BJ (cell line): Measurements from ENCODE around the gene TMEM53. TPM values are rescaled to one million over a fixed set of nuclear protein-coding genes. Genes with fewer than 3 reads are reported as not detected.

ENCODE experiments used
- CTCF ChIA-PET: fragments of 350-600 bp; formaldehyde crosslinking; extraction: SDS; loops from one replicate; lab custom pipeline; 2021; ENCODE audit warnings: antibody characterized with exemption, inconsistent platforms; lab: Yijun Ruan, JAX
- POLR2A ChIA-PET: fragments of 300-600 bp; sonication (Branson Sonifier 250); formaldehyde crosslinking; extraction: SDS; loops from one replicate; lab custom pipeline; 2021; ENCODE audit warnings: antibody characterized with exemption; lab: Charles Lee
- DNase-seq: peaks from one replicate; pipeline ENCODE4 v3.0.0-alpha.2; 2011; ENCODE audit warnings: low read depth
- H3K27me3 ChIP-seq: 2 replicates; pipeline ENCODE4 v1.6.0; 2011; ENCODE audit warnings: low read length; ENCODE audit not compliant: control insufficient read depth, insufficient read depth
- H3K36me3 ChIP-seq: 2 replicates; pipeline ENCODE4 v1.5.1; 2011; ENCODE audit warnings: low read length; ENCODE audit not compliant: control insufficient read depth, insufficient read depth
- H3K4me3 ChIP-seq: 2 replicates; pipeline ENCODE4 v1.5.1; 2011; ENCODE audit warnings: low read depth, mild to moderate bottlenecking, control low read depth, low read length
- polyA plus RNA-seq: library from polyadenylated mRNA; depleted of rRNA; stranded (reverse); fragments of >200 nt; gene quantifications from 2 replicates; pipeline ENCODE4 v1.2.3, GENCODE V29; 2011
- TF ChIP-seq, protein P1 (sequence below): IDR thresholded peaks from 2 replicates; pipeline ENCODE4 v1.5.1; 2011; ENCODE audit warnings: low read depth, mild to moderate bottlenecking, control low read depth, inconsistent platforms, low read length, moderate library complexity; ENCODE audit not compliant: insufficient read depth

The TMEM53 gene
- polyA plus RNA-seq, 1 experiment: 12.1 TPM

DNA sequence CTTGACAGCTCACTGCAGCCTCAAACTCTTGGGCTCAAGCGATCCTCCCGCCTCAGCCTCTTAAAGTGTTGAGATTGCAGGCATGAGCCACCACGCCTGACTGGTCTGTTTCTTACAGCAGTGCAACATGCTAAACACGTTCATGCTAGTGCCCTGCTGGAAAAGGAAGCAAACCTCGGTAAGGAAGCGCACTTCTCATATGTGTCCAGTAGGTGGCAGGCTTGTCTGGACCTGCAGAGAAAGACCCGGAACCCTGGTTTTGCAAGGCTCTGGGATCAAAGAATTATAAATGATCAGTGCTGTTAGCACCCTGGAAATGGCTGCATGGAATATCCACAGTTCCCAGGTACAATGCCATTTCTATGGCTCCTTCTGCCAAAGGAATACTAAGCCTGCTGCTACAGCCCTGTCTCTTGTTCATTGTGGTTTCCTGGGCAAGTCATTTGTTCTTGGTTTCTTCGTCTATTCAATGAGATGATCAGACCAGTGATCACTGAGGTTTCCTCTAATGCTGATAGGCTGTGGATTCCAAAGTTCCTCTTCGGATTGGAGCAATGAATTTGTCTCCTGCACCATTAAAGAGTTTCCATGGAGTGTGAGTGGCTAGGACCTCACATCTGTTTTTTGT lies 40.8 kb upstream of the TMEM53 start:
- ChIA-PET CTCF (interaction anchor here (0.7 to 1.3 kb wide), 9 partner anchors 10 to 914 kb away, joined by 3 to 5 read pairs (median 3); no protein-coding TSS in a partner anchor), POLR2A (no interaction called here)
- Histone ChIP-seq H3K36me3 (no peaks in the 10 kb centered on the region), H3K27me3 (peaks cover 5% of the 10 kb centered on the region; the same call in 1 of the 2 replicates), H3K4me3 (no peak overlapping the region)
- TF ChIP-seq, protein P1, sequence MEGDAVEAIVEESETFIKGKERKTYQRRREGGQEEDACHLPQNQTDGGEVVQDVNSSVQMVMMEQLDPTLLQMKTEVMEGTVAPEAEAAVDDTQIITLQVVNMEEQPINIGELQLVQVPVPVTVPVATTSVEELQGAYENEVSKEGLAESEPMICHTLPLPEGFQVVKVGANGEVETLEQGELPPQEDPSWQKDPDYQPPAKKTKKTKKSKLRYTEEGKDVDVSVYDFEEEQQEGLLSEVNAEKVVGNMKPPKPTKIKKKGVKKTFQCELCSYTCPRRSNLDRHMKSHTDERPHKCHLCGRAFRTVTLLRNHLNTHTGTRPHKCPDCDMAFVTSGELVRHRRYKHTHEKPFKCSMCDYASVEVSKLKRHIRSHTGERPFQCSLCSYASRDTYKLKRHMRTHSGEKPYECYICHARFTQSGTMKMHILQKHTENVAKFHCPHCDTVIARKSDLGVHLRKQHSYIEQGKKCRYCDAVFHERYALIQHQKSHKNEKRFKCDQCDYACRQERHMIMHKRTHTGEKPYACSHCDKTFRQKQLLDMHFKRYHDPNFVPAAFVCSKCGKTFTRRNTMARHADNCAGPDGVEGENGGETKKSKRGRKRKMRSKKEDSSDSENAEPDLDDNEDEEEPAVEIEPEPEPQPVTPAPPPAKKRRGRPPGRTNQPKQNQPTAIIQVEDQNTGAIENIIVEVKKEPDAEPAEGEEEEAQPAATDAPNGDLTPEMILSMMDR: peak; percentile 96
- DNase-seq: no peak

DNA sequence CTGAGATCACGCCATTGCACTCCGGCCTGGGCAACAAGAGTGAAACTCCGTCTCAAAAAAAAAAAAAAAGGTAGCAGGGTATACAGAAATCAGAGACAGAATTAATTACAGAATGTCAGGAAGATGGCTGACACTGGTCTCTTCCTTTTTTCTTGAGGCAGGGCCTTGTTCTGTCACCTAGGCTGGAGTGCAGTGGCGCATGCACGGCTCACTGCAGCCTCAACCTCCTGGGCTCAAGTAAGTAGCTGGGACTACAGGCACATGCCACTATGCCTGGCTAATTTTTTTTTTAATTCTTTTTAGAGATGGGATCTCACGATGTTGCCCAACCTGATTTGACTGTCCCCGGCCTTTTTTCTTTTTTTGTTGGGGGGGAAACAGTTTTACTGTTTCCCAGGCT lies 40.3 kb upstream of the TMEM53 start:
- POLR2A ChIA-PET: no interaction called here
- H3K36me3 ChIP-seq: no peaks in the 10 kb centered on the region
- H3K27me3 ChIP-seq: peaks cover 5% of the 10 kb centered on the region; the same call in 1 of the 2 replicates
- no peak for DNase-seq
- TF ChIP-seq, protein P1: no peak
- CTCF ChIA-PET: interaction anchor here (0.7 to 1.3 kb wide), 7 partner anchors 12 to 914 kb away, joined by 3 to 5 read pairs (median 3); no protein-coding TSS in a partner anchor
- no peak overlapping the region for H3K4me3 ChIP-seq

DNA sequence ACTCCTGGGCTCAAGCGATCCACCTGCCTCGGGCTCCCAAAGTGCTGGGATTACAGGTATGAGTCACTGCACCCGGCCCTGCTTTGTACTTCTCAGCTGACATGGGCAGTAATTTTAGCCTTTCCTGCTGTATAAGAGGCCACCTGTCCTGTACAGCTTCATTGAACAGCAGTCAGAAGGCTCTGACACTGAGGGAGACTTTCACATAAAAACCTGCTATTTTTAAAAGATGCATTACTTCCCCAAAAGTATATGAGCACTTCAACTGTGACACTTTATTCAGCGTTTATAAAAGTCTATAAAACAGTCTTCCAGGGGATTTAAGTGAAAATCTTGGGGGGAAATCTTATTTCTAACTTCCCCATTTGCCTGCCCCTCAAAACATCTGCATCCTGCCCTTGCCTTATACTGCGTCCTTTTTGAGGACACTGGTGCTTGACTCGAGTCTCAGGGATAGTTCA lies 39.1 kb upstream of the TMEM53 start:
- DNase-seq: no peak
- CTCF ChIA-PET: interaction anchor here (0.5 to 2.3 kb wide), 3 partner anchors 15 to 1455 kb away, joined by 3 to 10 read pairs (median 5); partner anchors contain the start of gene RNU5D-1
- peaks cover 5% of the 10 kb centered on the region; the same call in 1 of the 2 replicates for H3K27me3 ChIP-seq
- no peaks in the 10 kb centered on the region for H3K36me3 ChIP-seq
- H3K4me3 ChIP-seq: no peak overlapping the region
- POLR2A ChIA-PET: no interaction called here
- TF ChIP-seq, protein P1: no peak

DNA sequence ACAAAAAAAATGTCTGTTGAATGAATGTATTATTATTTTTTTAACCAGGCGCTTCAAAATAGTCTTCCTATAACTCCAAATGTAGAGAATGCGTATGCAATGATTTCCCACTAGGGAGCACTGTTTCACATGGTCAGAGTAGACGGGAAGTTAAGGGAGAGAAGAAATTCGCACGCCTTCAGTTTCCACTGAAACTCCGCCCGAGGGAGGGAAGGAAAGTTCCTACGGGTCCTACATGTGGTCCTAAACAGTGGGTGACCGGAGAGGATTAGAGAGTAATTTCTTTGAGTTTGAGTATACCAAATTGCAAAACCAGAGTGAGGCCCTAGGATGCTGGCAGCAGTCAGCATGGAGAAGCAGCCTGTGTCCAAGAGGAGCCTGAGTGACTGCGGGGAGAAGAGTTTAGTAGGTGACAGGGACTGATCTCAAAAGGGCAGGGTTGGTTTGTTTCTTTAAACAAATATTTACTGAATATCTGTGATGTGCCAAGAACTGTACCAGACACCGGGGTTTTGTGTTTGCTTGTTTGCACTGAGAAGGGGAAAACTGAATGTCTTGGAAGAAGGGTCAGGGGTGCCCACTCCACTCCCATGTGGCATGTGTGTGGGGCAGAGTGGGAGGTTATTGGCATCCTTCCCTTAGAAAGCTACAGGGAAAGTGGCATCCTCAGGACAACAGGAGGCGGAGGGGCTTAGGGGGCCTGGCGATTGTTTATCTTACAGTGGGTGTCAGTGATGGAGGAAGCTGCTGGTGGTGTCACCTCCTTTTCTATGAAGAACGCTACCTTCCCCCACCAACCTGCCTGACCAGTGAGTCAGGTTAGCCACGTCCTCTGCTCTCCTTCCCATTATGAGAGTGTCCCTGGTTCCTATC lies 33.9 kb upstream of the TMEM53 start:
- H3K36me3 ChIP-seq: no peaks in the 10 kb centered on the region
- TF ChIP-seq, protein P1: peak; percentile 63
- no peak for DNase-seq
- POLR2A ChIA-PET: no interaction called here
- H3K4me3 ChIP-seq: no peak overlapping the region
- no peaks in the 10 kb centered on the region for H3K27me3 ChIP-seq
- CTCF ChIA-PET: interaction anchor here (0.8 to 2.0 kb wide), 6 partner anchors 12 to 38 kb away, joined by 3 to 5 read pairs (median 4); no protein-coding TSS in a partner anchor
